HG03575 (cell line): ENCODE measurements around the gene PHLDB3.

Experiments
- ATAC-seq: cut with Tn5 transposase; IDR thresholded peaks from one replicate; pipeline ENCODE4 v1.9.1; 2021; ENCODE audit not compliant: unreplicated experiment, insufficient number of reproducible peaks, low FRiP score; ENCODE audit errors: extremely low read depth

PHLDB3 gene

GRCh38 chr19:43430142-43430710 lies 74.3 kb downstream of the PHLDB3 start:
- no peak for ATAC-seq

GRCh38 chr19:43429395-43429794 lies 75.2 kb downstream of the PHLDB3 start:
- no peak for ATAC-seq

- ATAC-seq: no peak
Measured at GRCh38 chr19:43425567-43426392, 78.8 kb downstream of the PHLDB3 start.
